C4-2B (cell line): Measurements from ENCODE around the gene XPNPEP2.

ENCODE experiments used
- H3K27ac ChIP-seq: fragments of 450-650 bp; 2 replicates; pipeline ENCODE4 v1.5.1; 2017
- CTCF ChIP-seq: fragments of 450-650 bp; conservative IDR thresholded peaks from 2 replicates; pipeline ENCODE4 v1.5.1; 2017; ENCODE audit warnings: mild to moderate bottlenecking
- ZFX ChIP-seq: fragments of 450-650 bp; IDR thresholded peaks from 2 replicates; pipeline ENCODE4 v1.6.1; 2017

XPNPEP2 gene, protein sequence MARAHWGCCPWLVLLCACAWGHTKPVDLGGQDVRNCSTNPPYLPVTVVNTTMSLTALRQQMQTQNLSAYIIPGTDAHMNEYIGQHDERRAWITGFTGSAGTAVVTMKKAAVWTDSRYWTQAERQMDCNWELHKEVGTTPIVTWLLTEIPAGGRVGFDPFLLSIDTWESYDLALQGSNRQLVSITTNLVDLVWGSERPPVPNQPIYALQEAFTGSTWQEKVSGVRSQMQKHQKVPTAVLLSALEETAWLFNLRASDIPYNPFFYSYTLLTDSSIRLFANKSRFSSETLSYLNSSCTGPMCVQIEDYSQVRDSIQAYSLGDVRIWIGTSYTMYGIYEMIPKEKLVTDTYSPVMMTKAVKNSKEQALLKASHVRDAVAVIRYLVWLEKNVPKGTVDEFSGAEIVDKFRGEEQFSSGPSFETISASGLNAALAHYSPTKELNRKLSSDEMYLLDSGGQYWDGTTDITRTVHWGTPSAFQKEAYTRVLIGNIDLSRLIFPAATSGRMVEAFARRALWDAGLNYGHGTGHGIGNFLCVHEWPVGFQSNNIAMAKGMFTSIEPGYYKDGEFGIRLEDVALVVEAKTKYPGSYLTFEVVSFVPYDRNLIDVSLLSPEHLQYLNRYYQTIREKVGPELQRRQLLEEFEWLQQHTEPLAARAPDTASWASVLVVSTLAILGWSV

DNA sequence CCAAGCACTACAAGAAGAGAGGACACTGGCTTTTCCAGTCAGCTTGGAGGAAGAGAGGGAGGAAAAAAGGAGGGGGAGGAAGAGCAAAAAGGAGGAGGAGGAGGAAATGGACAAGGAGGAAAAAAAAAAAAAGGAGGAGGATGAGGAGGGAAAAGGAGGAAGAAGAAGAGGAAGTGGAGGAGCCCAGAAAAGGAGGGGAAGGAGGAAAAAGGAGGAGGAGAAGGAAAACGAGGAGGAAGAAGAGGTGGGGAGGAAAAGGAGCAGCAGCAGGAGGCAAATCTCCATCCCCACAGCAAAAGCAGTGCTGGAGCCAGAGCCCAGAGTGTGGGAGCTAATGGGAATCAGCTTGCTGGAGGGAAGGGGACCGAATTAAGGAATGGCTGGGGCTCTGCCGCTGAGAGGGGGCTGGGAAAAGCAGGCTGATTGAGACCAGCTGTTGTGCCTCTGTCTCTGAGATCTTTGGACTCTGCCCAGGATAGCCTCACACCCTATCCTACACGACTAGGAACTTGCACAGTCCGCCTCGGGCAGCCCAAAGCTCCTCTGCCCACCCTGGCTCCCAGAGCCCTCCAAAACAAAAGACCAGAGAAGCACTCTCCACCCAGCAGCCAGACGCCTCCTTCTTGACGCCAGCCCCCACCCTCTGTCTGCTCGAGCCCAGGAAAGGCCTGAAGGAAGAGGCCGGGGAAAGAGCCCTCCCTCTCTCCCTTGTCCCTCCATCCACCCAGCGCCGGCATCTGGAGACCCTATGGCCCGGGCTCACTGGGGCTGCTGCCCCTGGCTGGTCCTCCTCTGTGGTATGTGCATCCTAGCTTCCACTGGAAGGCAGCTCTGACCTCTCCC lies at the start of gene XPNPEP2:
XPNPEP2 (plus strand) TSS at position 514 of the 843 bp plus-strand sequence; CDS start at position 749, 235 bp downstream.
- TF ChIP-seq CTCF (no peak), ZFX (no peak)
- no peak within 1 kb of the TSS for H3K27ac ChIP-seq

GRCh38 chrX:129689796-129690195 lies 49.0 kb upstream of the XPNPEP2 start:
- TF ChIP-seq ZFX (no peak), CTCF (no peak)
- H3K27ac ChIP-seq: no peak overlapping the region

- H3K27ac ChIP-seq: no peak overlapping the region
- TF ChIP-seq CTCF (no peak), ZFX (no peak)
Observed at GRCh38 chrX:129690435-129690834, 48.3 kb upstream of the XPNPEP2 start.

GRCh38 chrX:129693354-129693753 lies 45.4 kb upstream of the XPNPEP2 start:
- no peak for TF ChIP-seq CTCF

GRCh38 chrX:129694805-129695204 lies 44.0 kb upstream of the XPNPEP2 start:
- TF ChIP-seq ZFX (no peak), CTCF (no peak)

More at GRCh38 chrX:129693354-129693753, 45.4 kb upstream of the XPNPEP2 start:
- no peak overlapping the region for H3K27ac ChIP-seq

DNA sequence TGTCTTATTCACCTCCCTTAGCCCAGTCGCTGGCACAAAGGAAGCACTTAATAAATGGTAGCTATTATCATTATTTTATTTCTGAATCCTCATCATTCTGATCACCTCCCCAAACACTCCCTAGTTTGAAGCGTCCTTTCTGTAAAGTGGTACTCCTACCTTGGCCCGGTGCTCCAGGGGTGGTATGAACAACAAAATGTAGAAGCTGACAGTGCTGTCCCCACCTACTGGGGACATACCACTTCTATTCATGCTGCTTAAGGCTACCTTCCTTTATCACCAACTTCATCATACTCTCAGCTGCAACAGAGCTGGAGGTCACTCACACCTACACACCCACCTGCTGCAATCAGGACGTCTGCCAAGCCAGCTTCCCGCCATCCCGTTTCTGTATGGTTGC lies 43.2 kb upstream of the XPNPEP2 start:
- TF ChIP-seq CTCF (no peak), ZFX (no peak)
- no peak overlapping the region for H3K27ac ChIP-seq

More at GRCh38 chrX:129694805-129695204, 44.0 kb upstream of the XPNPEP2 start:
- H3K27ac ChIP-seq: no peak overlapping the region
